Stimulated activated CD4-positive, alpha-beta T cell treated with anti-CD3 and anti-CD28 coated beads, TNF-alpha, amount 100 ng/mL, for 48 hours (primary cell): ENCODE measurements around the gene TRIM37.
"Not testable (repeated sequence)": the region's sequence is repeated elsewhere in the genome, so short reads cannot be mapped to it uniquely, and the experiment has no call there.

Experiments
- DNase-seq, 3 donors: peaks; one replicate each; pipeline ENCODE4 v3.0.0-alpha.2; 2020; ENCODE audit warnings: low read depth in 3 of 3

The TRIM37 gene

GRCh38 chr17:58993311-58993710 is 113.4 kb downstream of the TRIM37 start:
- DNase-seq, result no peak

DNA sequence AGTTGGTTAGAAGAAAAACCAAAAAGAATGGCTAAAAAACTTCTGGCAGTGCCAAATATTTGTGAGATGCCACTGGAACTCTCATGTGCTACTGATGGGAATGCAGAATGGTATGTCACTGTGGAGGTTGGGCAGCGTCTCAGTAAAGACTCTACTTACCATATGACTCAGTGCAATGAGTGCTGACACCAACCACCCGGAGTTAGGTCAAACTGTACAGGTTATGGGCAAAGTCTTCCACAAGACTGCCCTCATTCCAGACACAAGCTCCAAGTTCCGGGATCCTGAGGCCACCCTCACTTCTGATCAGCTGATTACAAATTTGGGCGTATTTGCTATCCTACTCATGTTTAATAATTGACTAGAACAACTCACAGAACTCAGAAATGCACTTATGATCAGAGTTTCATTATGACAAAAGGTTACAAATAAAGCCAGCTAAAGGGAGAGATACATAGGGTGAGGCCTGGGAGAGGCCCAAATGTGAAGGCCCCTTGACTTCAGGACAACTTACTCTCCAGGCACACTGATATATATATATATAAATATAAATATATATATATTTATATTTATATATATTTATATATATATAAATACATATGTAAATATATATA is 114.9 kb downstream of the TRIM37 start:
- DNase-seq, result no peak

DNA sequence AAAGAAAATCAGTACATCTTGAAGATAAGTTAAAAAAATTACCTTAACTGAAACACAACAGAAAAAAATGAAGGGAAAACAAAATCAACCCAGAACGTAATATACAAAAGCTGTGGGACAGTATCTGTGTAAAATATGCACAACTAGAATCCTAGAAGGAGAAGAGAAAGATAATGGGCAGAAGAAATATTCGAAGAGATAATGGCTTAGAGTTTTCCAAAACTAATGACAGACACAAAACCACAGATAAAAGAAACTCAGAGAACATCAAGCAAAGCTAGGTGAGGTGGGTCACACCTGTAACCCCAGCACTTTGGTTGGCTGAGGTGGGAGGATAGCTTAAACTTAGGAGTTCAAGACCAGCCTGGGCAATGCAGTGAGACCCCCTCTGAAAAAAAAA is 117.1 kb downstream of the TRIM37 start:
- DNase-seq, result no peak

DNA sequence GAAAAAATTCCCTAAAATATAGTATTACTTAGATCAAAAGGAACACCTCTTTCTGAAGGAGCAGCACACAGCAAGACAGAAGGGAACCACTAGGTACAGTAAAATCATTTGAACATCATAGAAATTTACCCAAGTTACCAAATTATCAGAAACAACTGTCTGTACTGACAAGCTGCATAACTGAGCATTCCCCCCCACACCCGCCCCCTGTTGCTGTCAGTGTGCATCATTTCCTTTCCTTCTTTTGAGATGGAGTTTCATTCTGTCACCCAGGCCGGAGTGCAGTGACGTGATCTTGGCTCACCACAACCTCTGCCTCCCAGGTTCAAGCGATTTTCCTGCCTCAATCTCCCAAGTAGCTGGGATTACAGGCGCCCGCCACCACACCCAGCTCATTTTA is 120.7 kb downstream of the TRIM37 start:
- peak in 1 of 3 donors; percentile 11 for DNase-seq

- DNase-seq, result no peak
These were observed 121.3 kb downstream of the TRIM37 start for GRCh38 chr17:58985367-58985766.

DNA sequence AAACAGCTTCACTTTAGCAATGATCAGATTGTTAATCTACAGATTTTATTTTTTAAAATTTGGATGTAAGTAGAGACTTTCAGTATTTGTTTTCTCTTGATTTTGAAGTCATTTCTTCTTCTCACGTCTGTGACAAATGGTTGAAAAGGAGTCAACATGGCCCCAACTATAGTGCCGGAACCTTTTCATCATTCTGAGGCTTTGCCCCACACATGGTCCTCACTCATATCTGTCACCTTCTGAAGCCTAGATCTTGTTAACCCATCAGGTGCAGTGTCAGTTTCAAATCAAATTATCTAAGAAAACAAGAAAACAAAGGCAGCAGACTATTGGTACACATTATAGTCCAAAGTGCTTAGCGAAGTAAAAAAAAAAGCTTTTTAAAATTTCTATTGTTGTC is 124.1 kb downstream of the TRIM37 start:
- no peak for DNase-seq

DNA sequence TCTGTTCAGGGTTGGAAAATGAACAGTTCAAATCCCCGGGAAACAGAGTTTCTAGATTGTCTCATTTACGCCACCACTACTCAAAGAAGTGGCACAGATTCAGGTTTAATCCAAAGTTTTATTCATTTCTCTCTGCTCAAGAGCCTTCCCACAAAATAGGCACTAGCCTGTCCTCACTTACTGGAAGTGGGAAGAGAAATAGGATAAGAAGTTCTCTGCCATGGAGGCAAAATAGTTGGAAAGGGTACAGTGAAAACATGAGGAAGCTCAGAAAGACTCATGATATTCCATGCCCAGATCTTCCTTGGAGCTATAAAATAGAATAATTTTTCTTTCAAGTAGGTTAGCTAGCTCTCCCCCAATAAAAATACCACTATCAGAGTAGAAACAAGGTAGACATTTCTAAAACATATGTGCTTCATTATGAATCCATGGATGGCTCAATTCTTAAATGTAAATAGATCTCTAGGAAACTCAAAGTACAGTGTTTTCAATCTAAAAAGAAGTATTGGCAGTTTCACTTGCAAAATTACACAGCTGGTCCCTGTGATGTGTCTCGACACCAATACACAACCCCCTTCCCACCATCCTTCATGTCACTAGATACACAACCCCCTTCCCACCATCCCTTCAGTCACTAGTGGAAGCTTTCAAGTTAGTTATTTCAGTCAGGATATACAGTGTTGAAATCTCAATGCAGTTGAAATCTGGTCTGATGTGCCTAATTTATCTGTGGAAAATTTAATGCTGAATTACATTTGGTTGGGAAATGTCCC is 125.8 kb downstream of the TRIM37 start:
- no peak for DNase-seq

GRCh38 chr17:58976541-58976940 is 130.1 kb downstream of the TRIM37 start:
- no peak for DNase-seq

GRCh38 chr17:58974354-58974753 is 132.3 kb downstream of the TRIM37 start:
- DNase-seq, result no peak

DNA sequence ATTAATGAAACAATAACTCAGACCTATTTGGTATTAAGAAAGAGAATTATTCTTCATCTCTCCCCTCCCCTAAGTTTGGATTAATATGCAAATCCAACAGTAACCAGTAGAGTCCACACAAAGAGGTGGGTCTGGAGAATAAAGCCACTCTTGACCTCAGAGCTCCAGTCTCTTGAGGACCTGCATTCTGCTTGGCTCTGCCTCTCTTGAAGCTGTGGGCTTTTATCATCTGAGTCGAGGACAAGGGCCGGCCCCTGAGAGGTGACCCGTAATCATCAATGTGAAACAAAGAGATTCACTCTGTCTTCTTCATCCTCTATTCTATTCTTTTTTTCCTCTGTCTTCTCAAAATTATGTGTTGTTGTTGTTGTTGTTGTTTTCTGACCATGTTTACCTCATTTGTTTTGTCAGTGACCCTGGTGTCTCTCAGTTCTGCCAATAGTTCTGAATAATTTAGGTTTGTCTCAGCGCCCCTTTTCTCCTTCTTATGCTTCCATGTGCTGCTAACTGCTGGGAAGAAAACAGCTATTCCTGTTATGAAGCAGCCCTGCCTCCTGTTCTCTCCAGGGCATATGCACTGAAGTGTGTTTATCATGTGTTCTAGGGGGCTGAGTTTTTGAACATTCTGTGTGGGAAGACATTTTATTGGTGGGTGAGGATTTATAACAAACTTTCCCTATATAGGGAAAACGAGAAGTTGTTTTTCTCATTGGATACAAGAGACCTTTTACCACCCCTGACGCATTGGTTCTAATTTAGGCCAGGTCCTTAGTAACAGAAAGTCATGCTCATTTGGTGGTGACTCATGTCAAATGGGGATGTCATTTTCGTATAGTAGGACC is 135.8 kb downstream of the TRIM37 start:
- no peak for DNase-seq

DNA sequence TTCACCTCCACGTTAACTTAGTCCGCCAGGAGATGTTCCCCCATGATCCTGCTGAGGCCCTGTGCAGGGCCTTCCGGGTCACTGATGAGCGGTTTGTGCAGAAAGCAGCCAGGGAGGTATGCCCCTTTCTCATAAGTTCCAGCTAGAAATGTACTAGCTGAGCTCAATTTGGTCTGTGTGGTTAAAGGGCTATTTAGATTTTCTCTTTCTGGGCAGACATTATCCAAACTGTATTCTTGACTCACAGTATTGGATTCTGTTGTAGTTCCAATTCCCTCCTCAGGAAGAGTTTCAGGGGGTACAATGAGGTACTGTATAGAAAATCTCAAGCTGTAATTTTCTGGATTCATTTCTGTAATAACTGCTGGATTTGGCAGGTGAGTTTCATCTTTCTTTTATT is 137.1 kb downstream of the TRIM37 start:
- no peak for DNase-seq

- DNase-seq, result no peak
These were observed 137.5 kb downstream of the TRIM37 start for GRCh38 chr17:58969156-58969555.

DNA sequence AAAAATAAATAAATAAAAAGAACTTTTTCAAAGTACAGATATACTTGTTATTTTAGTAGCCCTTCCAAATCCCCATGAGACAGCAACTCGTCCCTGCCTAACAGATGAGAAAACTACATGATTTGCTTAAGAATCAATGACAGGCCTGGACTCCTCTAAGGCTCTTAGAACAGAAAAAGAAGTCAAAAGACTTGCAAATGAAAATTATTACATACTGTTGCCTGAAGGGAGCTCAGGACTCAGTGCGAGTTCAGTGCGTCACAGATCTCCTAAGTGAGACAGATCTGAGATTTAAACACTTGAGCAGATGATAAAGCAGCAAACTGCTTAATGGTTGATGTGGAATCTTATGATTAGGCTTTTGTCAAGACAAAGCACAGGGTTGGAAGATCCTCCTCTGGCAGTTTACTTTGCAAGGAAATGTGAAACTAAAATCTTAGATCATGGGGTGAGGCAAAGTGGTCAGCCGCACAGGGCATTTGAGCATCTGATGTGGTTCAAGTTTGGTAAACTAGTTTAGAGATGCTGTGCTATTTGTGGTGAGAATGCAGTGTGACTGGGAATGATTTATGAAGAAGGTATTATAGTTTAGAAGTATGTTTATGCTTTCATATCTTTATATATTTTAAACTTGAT is 138.1 kb downstream of the TRIM37 start:
- no peak for DNase-seq

DNA sequence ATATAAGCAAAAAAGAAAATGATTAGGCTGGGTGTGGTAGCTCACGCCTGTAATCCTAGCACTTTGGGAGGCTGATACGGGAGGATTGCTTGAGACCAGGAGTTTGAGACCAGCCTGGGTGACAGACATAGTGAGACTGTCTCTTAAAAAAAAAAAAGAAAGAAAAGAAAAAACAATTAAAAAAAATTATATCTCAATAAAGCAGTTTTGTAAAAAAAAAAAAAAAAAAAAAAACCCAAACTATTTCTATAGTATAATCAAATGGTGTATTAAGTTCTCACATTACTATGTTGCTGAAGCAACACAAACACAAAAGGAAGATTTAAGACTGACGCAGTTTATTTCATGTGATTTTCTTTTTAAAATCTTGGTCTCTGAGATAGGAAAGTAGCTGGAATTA is 140.5 kb downstream of the TRIM37 start:
- DNase-seq, result no peak

GRCh38 chr17:58965221-58965620 is 141.5 kb downstream of the TRIM37 start:
- DNase-seq, result no peak

GRCh38 chr17:58960068-58960467 is 146.6 kb downstream of the TRIM37 start:
- DNase-seq, result no peak

- DNase-seq, result not testable (repeated sequence)
These were observed 149.0 kb downstream of the TRIM37 start for GRCh38 chr17:58957725-58958073.

DNA sequence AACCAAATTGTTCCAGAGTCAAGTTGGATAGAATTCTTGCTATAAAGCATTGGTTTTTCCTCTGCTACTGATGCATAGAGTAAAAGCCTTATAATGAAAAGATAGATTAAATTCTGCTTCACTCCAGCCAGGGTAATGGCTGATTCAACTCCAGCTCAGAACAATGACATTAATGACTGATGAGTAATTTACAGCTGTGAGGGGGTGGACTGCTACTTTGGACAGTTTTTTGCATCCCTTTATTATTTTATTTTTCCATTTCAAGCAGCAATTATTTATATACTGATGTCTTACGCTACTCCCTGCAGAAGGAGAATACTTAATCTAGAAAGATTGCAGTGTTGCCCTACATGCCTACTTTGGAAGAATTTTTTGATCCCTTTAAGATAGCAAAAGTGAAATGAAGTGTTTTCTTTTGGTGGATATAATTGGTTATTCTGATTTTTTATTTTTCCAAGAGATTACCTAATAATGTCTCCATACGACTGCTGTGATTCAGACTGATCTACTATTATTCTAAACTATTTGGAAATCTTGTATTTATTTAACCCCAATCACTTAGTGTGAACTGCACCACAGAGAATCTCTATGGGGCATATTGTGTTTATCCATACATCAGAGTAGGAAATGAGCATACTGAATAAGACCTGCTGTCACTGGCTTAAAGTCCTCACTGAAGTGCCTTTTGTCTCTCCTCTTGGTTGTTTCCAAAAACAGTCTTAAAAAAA is 149.5 kb downstream of the TRIM37 start:
- no peak for DNase-seq

DNA sequence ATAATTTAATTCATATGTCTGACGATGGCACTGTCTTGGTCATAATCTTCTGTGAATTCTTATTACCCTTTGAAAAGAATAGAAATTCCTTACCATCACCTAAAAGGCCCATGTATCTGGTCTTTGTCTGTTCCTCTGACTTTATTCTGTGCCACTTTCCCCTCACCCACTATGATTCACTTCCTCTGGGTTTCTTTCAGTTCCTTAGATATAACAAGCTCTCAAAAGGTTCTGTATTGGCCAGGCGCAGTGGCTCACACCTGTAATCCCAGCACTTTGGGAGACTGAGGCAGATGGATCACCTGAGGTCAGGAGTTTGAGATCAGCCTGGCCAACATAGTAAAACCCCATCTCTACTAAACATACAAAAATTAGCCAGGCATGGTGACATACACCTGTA is 152.3 kb downstream of the TRIM37 start:
- not testable (repeated sequence) for DNase-seq

DNA sequence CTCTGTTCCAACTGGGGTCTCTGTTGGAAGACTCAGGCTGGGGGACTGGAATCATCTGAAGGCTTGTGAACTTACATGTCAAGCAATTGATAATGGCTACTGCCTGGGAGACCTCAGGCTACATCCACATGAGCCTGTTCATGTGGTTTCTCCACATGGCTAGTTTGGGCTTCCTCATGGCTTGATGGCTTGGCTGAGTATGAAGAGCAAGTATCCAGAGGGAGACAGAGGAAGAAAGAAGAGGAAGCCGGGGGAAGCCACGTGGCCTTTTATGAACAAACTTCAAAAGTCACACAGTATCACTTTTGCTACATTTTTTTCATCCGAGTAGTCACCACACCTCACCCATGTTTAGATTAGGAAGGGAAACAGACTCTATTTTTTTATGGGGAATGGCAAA is 158.9 kb downstream of the TRIM37 start:
- no peak for DNase-seq

GRCh38 chr17:58947411-58947810 is 159.3 kb downstream of the TRIM37 start:
- no peak for DNase-seq

- no peak for DNase-seq
These were observed 162.5 kb downstream of the TRIM37 start for GRCh38 chr17:58944166-58944565.
